Psoas muscle (tissue), 8 donors: ENCODE results near the gene ROBO3. TPM values are rescaled to one million over a fixed set of nuclear protein-coding genes. Genes with fewer than 3 reads are reported as not detected.

Experiments used
- ATAC-seq, 4 donors: fragments of 200-7000 bp; cut with Tn5 transposase; one replicate each; pipeline ENCODE4 v1.9.1; 2020; ENCODE audit warnings: moderate library complexity in 3 of 4, mild to moderate bottlenecking in 2 of 4
- DNase-seq, 2 donors: peaks; one replicate each; pipeline ENCODE4 v3.0.0-alpha.2; 2020
- H3K27ac ChIP-seq: fragments of 200-600 bp; one replicate; pipeline ENCODE4 v1.8.0; 2022
- H3K27me3 ChIP-seq, 3 donors: fragments of 200-600 bp in 1 of 3; one replicate each; pipeline versions ENCODE4 v1.6.1 to v1.8.0; 2013 to 2022; ENCODE audit warnings: low read length in 2 of 3, mild to moderate bottlenecking in 2 of 3, moderate library complexity in 1 of 3; ENCODE audit not compliant: insufficient read depth in 3 of 3
- H3K36me3 ChIP-seq, 2 donors: fragments of 200-600 bp in 1 of 2; one replicate each; pipeline versions ENCODE4 v1.6.1 to v1.8.0; 2013 to 2022; ENCODE audit warnings: low read depth in 1 of 2, mild to moderate bottlenecking in 1 of 2, moderate library complexity in 1 of 2; ENCODE audit not compliant: insufficient read depth in 1 of 2
- H3K4me1 ChIP-seq: fragments of 200-600 bp; one replicate; pipeline ENCODE4 v1.8.0; 2022
- H3K4me3 ChIP-seq: fragments of 200-600 bp; one replicate; pipeline ENCODE4 v1.8.0; 2022; ENCODE audit warnings: mild to moderate bottlenecking
- H3K9me3 ChIP-seq: fragments of 200-600 bp; one replicate; pipeline ENCODE4 v1.8.0; 2022
- WGBS, 3 donors: extraction: QIAGEN DNeasy Blood & Tissue Kit; methylation state at CpG; one replicate each; pipeline versions ENCODE4 v1.1.6 to v1.1.7; 2013; 5-methylcytosine and 5-hydroxymethylcytosine counted together
- intact Hi-C, 2 donors: fragments of 100-400 bp; cut with DNase I; formaldehyde crosslinking; loops; one replicate each; pipeline versions ENCODE4 v1.11.0 to v1.14.2; 2022
- polyA plus RNA-seq, 3 donors: library from polyadenylated mRNA; stranded (reverse); fragments of 200-250 nt; gene quantifications; one replicate each; pipeline ENCODE4 v1.2.3, GENCODE V29; 2013
- total RNA-seq, 4 donors: library from RNA; stranded (reverse); fragmentation: NEBNext Ultra II Directional in 2 of 4; extraction: Animal tissue kit (Norgen Biotek cat#: 25700) in 2 of 4; gene quantifications; one replicate each; pipeline versions ENCODE4 v1.2.1 to v1.2.4, GENCODE V29; 2021 to 2023
- TF ChIP-seq, protein P1 (sequence below): fragments of 200-600 bp; IDR thresholded peaks from one replicate; pipeline ENCODE4 v1.8.0; 2022; ENCODE audit warnings: antibody characterized with exemption
- donor health status: healthy with polysubstance abuse.
- donor health status: DM: no; HTN: no; CAD: no; lungs with moderate emphysema.
- donor health status: Bipolar disorder and iron deficiency.
- donor health status: healthy.
- donor health status: DM: yes; HTN: yes; CAD: no.
- donor health status: DM: no; HTN: no; CAD: no.
- donor health status: DM: no; HTN: no; CAD: no.
- donor health status: DM: yes; HTN: yes; CAD: no.

The ROBO3 gene
- total and polyA plus RNA-seq, 7 donors, result 1.7 to 3.6 (median 2.9) TPM

DNA sequence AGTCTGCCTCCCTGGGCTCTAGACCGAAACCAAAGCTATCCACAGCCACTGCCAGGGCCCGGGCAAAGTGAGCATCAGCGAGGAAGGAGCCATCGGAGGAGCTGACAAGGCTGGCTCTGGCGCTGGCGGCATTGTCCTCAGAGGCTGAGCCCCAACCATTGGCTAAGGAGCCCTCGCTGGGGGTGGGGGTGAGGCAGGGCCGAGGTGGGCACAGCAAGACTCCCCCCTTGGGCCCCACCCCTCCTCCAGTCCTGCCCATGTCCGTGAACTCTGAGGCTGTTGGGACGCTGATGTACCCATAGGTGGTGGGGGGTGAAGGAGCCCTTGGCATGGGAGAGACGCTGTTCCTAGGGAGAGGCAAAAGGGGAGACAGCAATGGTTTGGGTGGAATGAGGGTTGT lies 21.2 kb downstream of the ROBO3 start:
- TF ChIP-seq, protein P1, sequence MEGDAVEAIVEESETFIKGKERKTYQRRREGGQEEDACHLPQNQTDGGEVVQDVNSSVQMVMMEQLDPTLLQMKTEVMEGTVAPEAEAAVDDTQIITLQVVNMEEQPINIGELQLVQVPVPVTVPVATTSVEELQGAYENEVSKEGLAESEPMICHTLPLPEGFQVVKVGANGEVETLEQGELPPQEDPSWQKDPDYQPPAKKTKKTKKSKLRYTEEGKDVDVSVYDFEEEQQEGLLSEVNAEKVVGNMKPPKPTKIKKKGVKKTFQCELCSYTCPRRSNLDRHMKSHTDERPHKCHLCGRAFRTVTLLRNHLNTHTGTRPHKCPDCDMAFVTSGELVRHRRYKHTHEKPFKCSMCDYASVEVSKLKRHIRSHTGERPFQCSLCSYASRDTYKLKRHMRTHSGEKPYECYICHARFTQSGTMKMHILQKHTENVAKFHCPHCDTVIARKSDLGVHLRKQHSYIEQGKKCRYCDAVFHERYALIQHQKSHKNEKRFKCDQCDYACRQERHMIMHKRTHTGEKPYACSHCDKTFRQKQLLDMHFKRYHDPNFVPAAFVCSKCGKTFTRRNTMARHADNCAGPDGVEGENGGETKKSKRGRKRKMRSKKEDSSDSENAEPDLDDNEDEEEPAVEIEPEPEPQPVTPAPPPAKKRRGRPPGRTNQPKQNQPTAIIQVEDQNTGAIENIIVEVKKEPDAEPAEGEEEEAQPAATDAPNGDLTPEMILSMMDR, result no peak
- no peaks in the 10 kb centered on the region for H3K36me3 ChIP-seq
- intact Hi-C loops, result no loop called here
- ATAC-seq, result no peak
- no peak overlapping the region for H3K27ac ChIP-seq
- 87 to 93% (median 89%) methylated on average over 11 of the region's 11 CpGs for WGBS, 3 donors
- no peaks in the 10 kb centered on the region for H3K9me3 ChIP-seq
- H3K4me1 ChIP-seq, result peaks cover 5% of the 10 kb centered on the region
- no peak overlapping the region for H3K4me3 ChIP-seq
- DNase-seq, result peak in 1 of 2 donors; percentile 39
- H3K27me3 ChIP-seq, result peaks cover 0 to 6% (median 0%) of the 10 kb centered on the region in 3 donors

DNA sequence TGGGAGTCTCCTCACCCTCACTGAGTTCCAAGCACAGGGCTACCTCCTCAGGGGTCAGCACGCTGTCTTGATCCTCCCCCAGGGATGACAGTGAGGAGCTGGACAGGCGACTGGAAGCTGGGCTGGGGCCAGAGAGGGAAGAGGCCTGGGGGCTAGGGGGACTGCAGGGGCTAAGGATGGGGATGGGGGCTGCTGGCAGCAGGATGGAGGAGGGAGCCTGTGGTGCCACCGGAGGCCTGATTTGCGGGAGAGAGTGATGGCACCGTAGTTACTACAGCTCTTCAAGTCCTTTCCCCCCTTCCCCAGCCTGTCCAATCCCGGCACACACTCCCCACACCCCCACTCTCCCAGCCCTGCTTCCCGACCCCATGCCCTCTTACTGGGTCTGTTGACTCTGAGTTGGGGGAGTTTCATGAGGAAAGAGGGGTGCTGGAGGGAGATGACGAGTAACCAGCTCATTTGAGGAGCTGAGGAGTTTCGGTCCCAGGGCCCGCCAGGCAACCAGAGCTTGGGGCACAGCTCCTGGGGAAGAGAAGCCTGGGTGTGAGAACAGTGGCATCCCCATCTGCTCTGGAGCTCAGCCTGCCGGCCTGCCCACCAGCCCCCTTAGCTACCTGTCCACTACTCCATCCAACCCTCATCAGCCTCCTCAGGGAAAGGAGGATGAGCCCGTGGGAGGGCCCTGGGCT lies 21.9 kb downstream of the ROBO3 start:
- Histone ChIP-seq H3K4me1 (peaks cover 5% of the 10 kb centered on the region), H3K27me3 (peaks cover 0 to 6% (median 0%) of the 10 kb centered on the region in 3 donors), H3K9me3 (no peaks in the 10 kb centered on the region), H3K4me3 (no peak overlapping the region), H3K27ac (no peak overlapping the region), H3K36me3 (no peaks in the 10 kb centered on the region)
- 86 to 89% (median 86%) methylated on average over 12 of the region's 12 CpGs for WGBS, 3 donors
- no peak for ATAC-seq
- peak in 1 of 2 donors; percentile 43 for DNase-seq
- intact Hi-C loops, result no loop called here
- TF ChIP-seq, protein P1, result no peak

GRCh38 chr11:124887667-124888013 lies 22.4 kb downstream of the ROBO3 start:
- intact Hi-C loops, result no loop called here

GRCh38 chr11:124889191-124890091 lies 24.2 kb downstream of the ROBO3 start:
- Histone ChIP-seq H3K9me3 (no peaks in the 10 kb centered on the region), H3K36me3 (peaks cover 0 to 5% of the 10 kb centered on the region in 2 donors), H3K27ac (no peak overlapping the region), H3K4me1 (peaks cover 5% of the 10 kb centered on the region), H3K27me3 (peaks cover 0 to 6% (median 0%) of the 10 kb centered on the region in 3 donors), H3K4me3 (no peak overlapping the region)
- 91 to 100% (median 95%) methylated on average over 2 of the region's 2 CpGs for WGBS, 3 donors
- TF ChIP-seq, protein P1, result no peak
- DNase-seq, result no peak
- ATAC-seq, result no peak
- intact Hi-C loops, result no loop called here

More at GRCh38 chr11:124887667-124888013, 22.4 kb downstream of the ROBO3 start:
- Histone ChIP-seq H3K27ac (no peak overlapping the region), H3K27me3 (peaks cover 0 to 6% (median 0%) of the 10 kb centered on the region in 3 donors), H3K4me3 (no peak overlapping the region), H3K4me1 (peaks cover 5% of the 10 kb centered on the region), H3K9me3 (no peaks in the 10 kb centered on the region), H3K36me3 (no peaks in the 10 kb centered on the region)
- ATAC-seq, result no peak
- DNase-seq, result no peak
- WGBS, 3 donors, result 79 to 88% (median 84%) methylated on average over 3 of the region's 3 CpGs
- TF ChIP-seq, protein P1, result no peak
